ENCODE data around the gene CLEC1A.

CLEC1A gene, protein sequence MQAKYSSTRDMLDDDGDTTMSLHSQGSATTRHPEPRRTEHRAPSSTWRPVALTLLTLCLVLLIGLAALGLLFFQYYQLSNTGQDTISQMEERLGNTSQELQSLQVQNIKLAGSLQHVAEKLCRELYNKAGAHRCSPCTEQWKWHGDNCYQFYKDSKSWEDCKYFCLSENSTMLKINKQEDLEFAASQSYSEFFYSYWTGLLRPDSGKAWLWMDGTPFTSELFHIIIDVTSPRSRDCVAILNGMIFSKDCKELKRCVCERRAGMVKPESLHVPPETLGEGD

DNA sequence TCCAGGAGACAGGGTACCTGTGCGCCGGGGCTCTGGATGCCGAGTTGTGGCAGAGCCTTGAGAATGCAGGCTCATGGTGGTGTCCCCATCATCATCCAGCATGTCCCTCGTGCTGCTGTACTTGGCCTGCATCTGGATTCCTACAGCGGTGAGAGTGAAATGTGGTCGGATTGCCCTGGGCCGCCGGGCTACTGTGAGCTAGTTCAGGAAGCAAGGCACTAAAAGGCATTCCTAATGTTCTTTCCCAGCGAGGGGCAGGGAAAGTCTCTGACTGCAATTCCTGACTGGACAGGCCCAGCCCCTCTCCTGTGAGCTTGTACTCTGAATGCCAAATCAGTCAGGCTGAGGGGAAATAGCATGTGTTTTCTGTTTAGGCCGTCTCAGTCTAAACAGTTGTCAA lies at the start of gene CLEC1A:
Gene CLEC1A, minus strand, starts transcription at position 195 of the 400 bp plus-strand sequence. Its CDS starts 63 bp downstream, at position 132.
- DNase-seq: no peak

GRCh38 chr12:10147714-10148403 lies 49.1 kb upstream of the CLEC1A start:
- no peak for DNase-seq

GRCh38 chr12:10142976-10143589 lies 44.3 kb upstream of the CLEC1A start:
- DNase-seq: no peak

DNA sequence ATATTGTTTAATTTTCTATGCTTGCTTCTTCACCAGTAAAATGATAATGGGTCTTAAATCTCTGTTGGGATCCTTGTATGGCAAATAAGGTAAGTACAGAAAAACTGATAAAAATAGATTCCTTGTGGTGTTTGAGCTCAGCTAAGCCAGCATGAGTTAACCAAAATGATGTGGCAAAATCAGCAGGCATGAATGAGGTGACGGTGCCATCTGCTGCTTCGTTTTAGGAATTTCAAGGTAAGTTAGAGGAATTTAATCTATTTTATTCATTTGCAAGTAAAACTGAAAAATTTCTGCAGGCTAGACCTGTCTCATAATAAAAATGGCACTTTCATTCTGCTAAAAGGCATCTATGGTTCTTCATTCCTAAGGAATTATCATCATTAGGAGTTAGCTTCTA lies 41.2 kb upstream of the CLEC1A start:
- peak in 22 of 56 donors; percentile 0 to 65 (median 14) for DNase-seq

- DNase-seq: no peak
These were observed 37.9 kb upstream of the CLEC1A start for GRCh38 chr12:10136637-10137205.

DNA sequence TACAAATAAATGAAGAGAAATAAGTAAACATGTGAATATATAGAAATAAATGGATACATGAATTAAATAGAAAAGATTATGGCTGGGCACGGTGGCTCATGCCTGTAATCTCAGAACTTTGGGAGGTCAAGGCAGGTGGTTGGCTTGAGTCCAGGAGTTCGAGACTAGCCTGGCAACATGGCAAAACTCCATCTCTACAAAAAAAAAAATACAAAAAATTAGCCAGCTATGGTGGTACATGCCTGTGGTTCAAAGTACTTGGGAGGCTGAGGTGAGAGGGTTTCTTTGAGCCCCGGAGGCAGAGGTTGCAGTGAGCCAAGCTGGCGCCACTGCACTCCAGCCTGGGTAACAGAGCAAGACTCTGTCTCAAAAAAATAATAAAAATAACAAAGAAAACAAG lies 36.3 kb upstream of the CLEC1A start:
- DNase-seq: no peak

- no peak for DNase-seq
These were observed 34.1 kb upstream of the CLEC1A start for GRCh38 chr12:10132850-10133370.

DNA sequence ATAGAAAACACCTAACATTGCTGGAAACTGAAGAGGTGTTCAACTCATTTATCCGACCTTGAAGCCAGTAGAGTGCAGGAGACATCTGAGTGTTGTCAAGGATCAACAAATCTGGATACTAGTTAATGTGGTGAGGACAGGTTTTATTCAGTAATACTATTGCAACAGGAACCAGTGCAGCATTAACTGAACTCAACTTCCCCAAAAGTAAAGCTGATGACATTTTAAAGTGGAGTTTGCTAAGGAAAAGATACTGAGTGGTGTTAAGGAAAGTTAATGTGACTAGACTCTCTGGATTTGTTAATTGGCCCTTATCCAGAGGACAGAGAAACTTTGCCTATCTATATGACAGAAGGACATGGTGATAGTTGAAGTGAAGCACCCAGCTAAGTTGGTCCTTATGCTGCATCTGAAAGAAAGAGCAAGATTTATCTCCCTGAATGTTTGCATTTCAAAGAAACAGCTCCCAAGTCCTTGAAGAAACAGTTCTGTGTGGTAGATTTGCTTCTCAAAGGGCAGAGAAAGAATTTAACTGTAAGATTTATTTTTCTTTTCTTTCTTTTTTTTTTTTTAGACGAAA lies 32.4 kb upstream of the CLEC1A start:
- no peak for DNase-seq

DNA sequence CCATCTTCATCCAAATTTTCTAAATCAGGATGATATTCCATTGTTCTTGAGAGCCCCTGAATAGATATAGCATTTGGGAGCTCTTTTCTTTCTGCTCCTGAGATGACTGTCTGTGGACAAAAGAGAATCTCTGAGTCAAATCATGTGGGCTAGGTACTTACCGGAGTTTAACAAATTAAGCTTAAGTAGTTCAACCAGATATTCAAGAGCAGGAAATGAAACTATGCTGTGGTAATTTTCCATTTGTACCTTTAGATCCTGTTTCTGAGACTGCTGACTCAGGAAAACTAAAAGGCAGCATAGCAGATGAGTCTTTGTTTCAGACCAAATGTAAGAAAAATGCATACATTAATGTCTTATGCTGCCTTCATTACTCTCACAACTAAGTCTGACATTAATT lies 31.3 kb upstream of the CLEC1A start, which contains the start of gene CLEC7A:
Gene CLEC7A, minus strand, starts transcription at position 158 of the 400 bp plus-strand sequence. Its CDS starts 117 bp downstream, at position 41.
- no peak for DNase-seq

DNA sequence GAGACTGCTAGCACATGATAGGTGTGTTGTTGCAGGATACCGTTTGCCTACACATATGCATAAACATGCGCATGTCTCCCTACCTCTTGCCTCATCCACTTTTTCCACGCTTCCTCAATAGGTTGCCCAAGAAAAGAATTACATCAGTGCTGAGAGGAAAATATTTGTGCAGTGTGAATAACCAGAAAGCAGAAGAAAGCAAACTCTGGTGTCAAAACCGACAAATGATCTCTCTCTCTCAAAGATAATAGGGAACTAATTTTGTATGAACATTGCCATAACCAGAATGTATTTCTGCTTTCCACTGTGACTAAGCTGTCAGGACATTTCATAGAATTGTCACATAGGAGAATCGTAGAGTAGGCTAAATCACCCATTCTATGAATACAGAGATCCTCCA lies 29.9 kb upstream of the CLEC1A start:
- no peak for DNase-seq

DNA sequence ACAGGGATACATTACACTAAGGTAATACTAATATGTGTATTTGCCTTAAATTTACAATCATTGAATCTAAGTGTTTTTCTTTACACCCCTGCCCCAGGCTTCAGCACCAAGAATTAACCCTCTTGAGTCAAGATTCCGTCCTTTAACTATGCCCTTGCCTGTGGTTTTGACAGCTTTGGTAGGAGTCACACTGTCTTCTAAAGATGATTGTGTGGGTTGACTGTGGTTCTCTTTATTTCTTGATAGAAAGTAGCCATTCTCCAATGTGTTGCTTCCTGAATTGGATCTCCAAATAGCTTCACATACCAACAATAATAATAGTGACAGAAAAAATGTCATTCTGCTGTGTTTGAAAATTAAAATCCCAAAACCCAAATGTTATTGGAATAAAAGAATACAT lies 27.6 kb upstream of the CLEC1A start:
- DNase-seq: no peak

GRCh38 chr12:10122689-10123088 lies 23.9 kb upstream of the CLEC1A start:
- no peak for DNase-seq

DNA sequence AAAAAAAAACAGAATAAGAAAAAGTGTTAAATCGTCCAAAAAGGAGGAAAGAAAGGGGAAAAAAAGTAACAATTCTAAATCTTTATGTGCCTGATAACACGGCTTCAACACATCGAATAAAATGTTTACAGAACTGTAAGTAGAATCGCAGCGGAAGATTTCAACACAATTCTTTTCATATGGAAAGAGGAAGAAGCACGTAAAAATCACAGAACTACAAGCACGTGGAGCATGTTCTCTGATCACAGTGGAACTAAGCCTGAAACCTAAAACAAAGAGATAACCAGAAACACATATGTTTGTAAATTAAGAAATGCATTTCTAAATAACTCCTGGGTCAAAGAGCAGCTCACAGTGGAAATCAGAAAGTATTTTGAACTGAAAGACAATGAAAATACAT lies 22.5 kb upstream of the CLEC1A start:
- no peak for DNase-seq

GRCh38 chr12:10119066-10119465 lies 20.3 kb upstream of the CLEC1A start:
- no peak for DNase-seq

DNA sequence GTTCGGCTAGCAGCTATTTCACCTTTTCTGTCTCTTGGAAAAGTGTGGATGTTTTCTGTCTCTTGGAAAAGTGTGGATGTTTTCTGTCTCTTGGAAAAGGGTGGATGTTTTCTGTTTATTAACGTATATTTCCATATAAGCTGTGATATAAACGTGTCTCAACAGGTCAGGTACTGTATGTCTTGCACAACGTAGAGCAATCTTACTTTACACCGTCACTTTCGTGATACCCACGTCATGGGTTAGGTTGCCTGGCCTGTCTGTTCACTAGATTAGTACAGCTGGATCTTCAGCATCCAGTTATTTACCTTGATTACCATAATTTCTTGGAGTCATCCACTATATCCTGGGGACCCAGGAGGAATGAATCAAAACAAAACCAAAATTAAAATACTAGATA lies 17.1 kb upstream of the CLEC1A start:
- DNase-seq: no peak

DNA sequence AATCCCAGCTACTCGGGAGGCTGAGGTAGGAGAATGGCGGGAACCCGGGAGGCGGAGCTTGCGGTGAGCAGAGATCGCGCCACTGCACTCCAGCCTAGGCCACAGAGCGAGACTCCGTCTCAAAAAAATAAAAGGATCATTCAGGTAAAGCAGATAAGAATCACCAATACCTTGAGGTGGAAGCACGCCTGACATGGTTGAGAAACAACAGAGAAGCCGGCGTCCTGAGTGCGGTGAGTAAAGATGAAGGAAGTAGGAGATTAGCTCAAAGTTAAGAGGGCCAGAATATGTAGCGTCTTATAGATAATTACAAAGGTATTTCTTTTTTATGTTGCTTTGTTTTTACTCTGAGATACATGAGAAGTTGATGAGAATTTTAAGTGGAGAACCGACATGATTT lies 16.5 kb upstream of the CLEC1A start:
- no peak for DNase-seq

GRCh38 chr12:10113920-10114319 lies 15.1 kb upstream of the CLEC1A start:
- DNase-seq: no peak

DNA sequence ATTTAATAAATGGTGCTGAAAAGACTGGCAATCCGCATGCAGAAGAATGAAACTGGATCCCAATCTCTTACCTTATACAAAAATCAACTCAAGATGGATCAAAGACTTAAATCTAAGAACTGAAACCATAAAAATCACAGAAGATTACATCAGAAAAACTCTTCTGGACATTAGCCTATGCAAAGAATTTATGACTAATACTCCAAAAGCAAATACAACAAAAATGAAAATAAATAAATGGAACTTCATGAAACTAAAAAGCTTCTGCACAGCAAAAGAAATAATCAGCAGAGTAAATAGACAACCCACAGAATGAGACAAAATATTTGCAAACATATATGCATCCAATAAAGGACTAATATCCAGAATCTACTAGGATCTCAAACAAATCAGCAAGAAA lies 14.3 kb upstream of the CLEC1A start:
- DNase-seq: no peak

- DNase-seq: no peak
These were observed 12.7 kb upstream of the CLEC1A start for GRCh38 chr12:10111451-10111850.

DNA sequence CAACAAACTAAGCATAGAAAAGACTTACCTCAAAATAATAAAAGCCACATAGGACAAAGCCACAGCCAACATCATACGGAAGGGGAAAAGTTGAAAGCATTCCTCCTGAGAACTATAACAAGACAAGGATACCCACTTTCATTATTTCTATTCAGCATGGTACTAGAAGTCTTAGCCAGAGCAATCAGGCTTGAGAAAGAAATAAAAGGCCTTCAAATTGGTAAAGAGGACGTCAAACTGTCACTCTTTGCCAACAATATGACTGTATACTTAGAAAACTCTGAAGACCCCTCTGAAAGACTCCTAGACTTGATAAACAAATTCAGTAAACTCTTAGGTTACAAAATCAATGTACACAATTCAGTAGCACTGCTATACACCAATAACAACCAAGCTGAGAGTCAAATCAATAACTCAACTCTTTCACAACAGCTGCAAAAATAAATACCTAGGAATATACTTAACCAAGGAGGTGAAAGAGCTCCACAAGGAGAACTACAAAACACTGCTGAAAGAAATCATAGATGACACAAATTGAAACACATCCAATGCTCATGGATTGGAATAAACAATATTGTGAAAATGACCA lies 11.6 kb upstream of the CLEC1A start:
- DNase-seq: no peak

DNA sequence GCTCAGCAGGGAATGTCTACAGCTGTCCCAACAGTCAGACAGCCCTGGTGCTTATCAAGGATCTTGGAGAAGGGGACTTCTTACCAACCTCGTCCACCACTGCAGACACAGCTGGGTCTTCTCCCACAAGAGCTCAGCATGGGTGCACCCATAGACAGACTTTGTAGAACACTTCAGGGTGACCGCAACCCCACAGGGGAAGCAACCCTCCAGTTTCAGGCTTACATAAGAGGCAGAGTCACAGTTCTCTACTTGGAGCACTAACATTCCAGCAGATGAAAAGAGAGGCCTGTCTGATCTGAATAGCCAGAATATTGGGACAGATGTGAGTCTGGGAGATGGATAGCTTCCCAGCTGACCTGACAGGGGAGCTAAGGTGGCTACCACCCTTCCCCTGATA lies 3.5 kb upstream of the CLEC1A start:
- DNase-seq: peak in 4 of 56 donors; percentile 7 to 35 (median 10)
